CD4-positive, CD25-positive, alpha-beta regulatory T cell (primary cell): ENCODE results near the gene FTCD. TPM values are rescaled to one million over a fixed set of nuclear protein-coding genes. Genes with fewer than 3 reads are reported as not detected.

Experiments used
- ATAC-seq, 2 donors: fragments of 150-1000 bp; cut with Tn5 transposase; one replicate each; pipeline ENCODE4 v1.10.0; 2021; ENCODE audit warnings: low read depth in 2 of 2, moderate number of reproducible peaks in 2 of 2, moderate library complexity in 1 of 2
- DNase-seq, 3 donors: peaks; one replicate each; pipeline versions ENCODE4 v3.0.0 to v3.0.0-alpha.2; 2012 to 2022; ENCODE audit warnings: mixed read lengths in 1 of 3
- H3K27ac ChIP-seq: one replicate; pipeline ENCODE4 v1.7.0; 2013; ENCODE audit warnings: mild to moderate bottlenecking, low read length; ENCODE audit not compliant: insufficient read depth, poor library complexity, severe bottlenecking
- H3K27me3 ChIP-seq: one replicate; pipeline ENCODE4 v1.7.0; 2013; ENCODE audit warnings: low read length; ENCODE audit not compliant: control insufficient read depth, insufficient read depth
- H3K36me3 ChIP-seq: one replicate; pipeline ENCODE4 v1.7.0; 2013; ENCODE audit warnings: mild to moderate bottlenecking, low read length, moderate library complexity; ENCODE audit not compliant: control insufficient read depth, insufficient read depth
- H3K4me1 ChIP-seq: 2 replicates; pipeline ENCODE4 v1.7.0; 2013; ENCODE audit warnings: mild to moderate bottlenecking, low read length; ENCODE audit not compliant: insufficient read depth, control insufficient read depth, poor library complexity, severe bottlenecking
- H3K4me3 ChIP-seq: one replicate; pipeline ENCODE4 v1.7.0; 2013; ENCODE audit warnings: low read depth, mild to moderate bottlenecking, low read length, moderate library complexity
- H3K9me3 ChIP-seq, 2 experiments: 1 replicate in 1 of 2; 2 replicates in 1 of 2; pipeline ENCODE4 v1.7.0; 2013; ENCODE audit warnings: low read length in 2 of 2, mild to moderate bottlenecking in 1 of 2, moderate library complexity in 1 of 2; ENCODE audit not compliant: control insufficient read depth in 2 of 2
- H3K27ac Mint-ChIP-seq, 3 donors: one replicate each; pipeline ENCODE4 v1.8.0; 2020 to 2022; ENCODE audit warnings: mild to moderate bottlenecking in 3 of 3, mixed read lengths in 3 of 3, moderate library complexity in 2 of 3
- H3K27me3 Mint-ChIP-seq: one replicate; pipeline ENCODE4 v1.8.0; 2022; ENCODE audit warnings: mild to moderate bottlenecking, mixed read lengths
- H3K36me3 Mint-ChIP-seq: one replicate; pipeline ENCODE4 v1.8.0; 2020; ENCODE audit warnings: mixed read lengths
- H3K4me1 Mint-ChIP-seq, 4 donors: one replicate each; pipeline ENCODE4 v1.8.0; 2020 to 2022; ENCODE audit warnings: mixed read lengths in 4 of 4, mild to moderate bottlenecking in 1 of 4
- H3K4me3 Mint-ChIP-seq, 4 donors: one replicate each; pipeline ENCODE4 v1.8.0; 2020 to 2022; ENCODE audit warnings: mild to moderate bottlenecking in 4 of 4, mixed read lengths in 4 of 4, moderate library complexity in 3 of 4
- H3K9me3 Mint-ChIP-seq, 7 donors: one replicate each; pipeline ENCODE4 v1.8.0; 2020 to 2022; ENCODE audit warnings: mixed read lengths in 7 of 7, mild to moderate bottlenecking in 3 of 7, moderate library complexity in 2 of 7
- polyA plus RNA-seq, 4 donors: library from polyadenylated mRNA; unstranded; fragments of 300-500 nt; fragmentation: Illumina TruSeq; gene quantifications; one replicate each; pipeline ENCODE4 v1.2.3, GENCODE V29; 2021
- total RNA-seq: library from RNA; stranded (reverse); gene quantifications from one replicate; pipeline ENCODE4 v1.2.3, GENCODE V29; 2022

Gene FTCD
- total and polyA plus RNA-seq, 5 donors from 2014 or later, result 0.38 TPM; not detected in 4

- Mint-ChIP-seq H3K4me3 (no peak overlapping the region), H3K27me3 (peaks cover 12% of the 10 kb centered on the region), H3K36me3 (no peaks in the 10 kb centered on the region), H3K27ac (no peak overlapping the region), H3K4me1 (peaks cover 0 to 5% (median 0%) of the 10 kb centered on the region in 4 donors), H3K9me3 (no peaks in the 10 kb centered on the region)
- Histone ChIP-seq H3K4me3 (no peak overlapping the region), H3K27me3 (no peaks in the 10 kb centered on the region), H3K9me3 (no peaks in the 10 kb centered on the region), H3K36me3 (no peaks in the 10 kb centered on the region), H3K4me1 (no peaks in the 10 kb centered on the region), H3K27ac (no peak overlapping the region)
- ATAC-seq (peak in 1 of 2 donors; percentile 36), DNase-seq (peak in 2 of 3 donors; percentile 11 to 29)
Observed at GRCh38 chr21:46160907-46161632, 5.7 kb upstream of the FTCD start.

- Mint-ChIP-seq H3K9me3 (no peaks in the 10 kb centered on the region), H3K4me1 (peaks cover 0 to 5% (median 0%) of the 10 kb centered on the region in 4 donors), H3K27me3 (peaks cover 12% of the 10 kb centered on the region), H3K27ac (no peak overlapping the region), H3K4me3 (no peak overlapping the region), H3K36me3 (no peaks in the 10 kb centered on the region)
- ATAC-seq (no peak), DNase-seq (no peak)
- Histone ChIP-seq H3K27me3 (no peaks in the 10 kb centered on the region), H3K4me3 (no peak overlapping the region), H3K9me3 (no peaks in the 10 kb centered on the region), H3K4me1 (no peaks in the 10 kb centered on the region), H3K36me3 (no peaks in the 10 kb centered on the region), H3K27ac (no peak overlapping the region)
Observed at GRCh38 chr21:46160657-46160906, 5.2 kb upstream of the FTCD start.

- ATAC-seq, result no peak
- H3K27me3 Mint-ChIP-seq, result peaks cover 12% of the 10 kb centered on the region
Observed at GRCh38 chr21:46159841-46160656, 4.7 kb upstream of the FTCD start.

GRCh38 chr21:46159390-46159789 is 4.0 kb upstream of the FTCD start:
- no peak overlapping the region for H3K4me3 Mint-ChIP-seq
- no peak overlapping the region for H3K27ac Mint-ChIP-seq
- Histone ChIP-seq H3K27ac (no peak overlapping the region), H3K4me3 (no peak overlapping the region), H3K27me3 (no peaks in the 10 kb centered on the region), H3K4me1 (no peaks in the 10 kb centered on the region), H3K9me3 (no peaks in the 10 kb centered on the region), H3K36me3 (no peaks in the 10 kb centered on the region)
- H3K4me1 Mint-ChIP-seq, result peaks cover 0 to 5% (median 0%) of the 10 kb centered on the region in 4 donors
- DNase-seq, result no peak
- H3K9me3 Mint-ChIP-seq, result no peaks in the 10 kb centered on the region
- no peak for ATAC-seq
- peaks cover 12% of the 10 kb centered on the region for H3K27me3 Mint-ChIP-seq
- H3K36me3 Mint-ChIP-seq, result no peaks in the 10 kb centered on the region

More at GRCh38 chr21:46159841-46160656, 4.7 kb upstream of the FTCD start:
- Mint-ChIP-seq H3K4me1 (peaks cover 0 to 5% (median 0%) of the 10 kb centered on the region in 4 donors), H3K27ac (no peak overlapping the region), H3K4me3 (no peak overlapping the region), H3K36me3 (no peaks in the 10 kb centered on the region), H3K9me3 (no peaks in the 10 kb centered on the region)
- no peaks in the 10 kb centered on the region for H3K27me3 ChIP-seq
- DNase-seq, result no peak
- H3K27ac ChIP-seq, result no peak overlapping the region
- H3K4me3 ChIP-seq, result no peak overlapping the region
- no peaks in the 10 kb centered on the region for H3K36me3 ChIP-seq
- no peaks in the 10 kb centered on the region for H3K4me1 ChIP-seq
- H3K9me3 ChIP-seq, result no peaks in the 10 kb centered on the region

GRCh38 chr21:46158666-46159300 is 3.4 kb upstream of the FTCD start:
- peak overlapping the region in 1 of 3 donors; percentile 8 for H3K27ac Mint-ChIP-seq
- H3K27me3 Mint-ChIP-seq, result peaks cover 12% of the 10 kb centered on the region
- no peaks in the 10 kb centered on the region for H3K9me3 Mint-ChIP-seq
- Histone ChIP-seq H3K4me3 (no peak overlapping the region), H3K36me3 (no peaks in the 10 kb centered on the region), H3K4me1 (no peaks in the 10 kb centered on the region), H3K9me3 (no peaks in the 10 kb centered on the region), H3K27ac (no peak overlapping the region), H3K27me3 (no peaks in the 10 kb centered on the region)
- H3K4me3 Mint-ChIP-seq, result no peak overlapping the region
- DNase-seq (no peak), ATAC-seq (no peak)
- peaks cover 0 to 5% (median 0%) of the 10 kb centered on the region in 4 donors for H3K4me1 Mint-ChIP-seq
- H3K36me3 Mint-ChIP-seq, result no peaks in the 10 kb centered on the region

GRCh38 chr21:46157987-46158451 is 2.6 kb upstream of the FTCD start:
- H3K4me1 Mint-ChIP-seq, result peaks cover 0 to under 1% (median 0%) of the 10 kb centered on the region in 4 donors
- no peaks in the 10 kb centered on the region for H3K4me1 ChIP-seq
- H3K9me3 ChIP-seq, result no peaks in the 10 kb centered on the region
- H3K4me3 Mint-ChIP-seq, result no peak overlapping the region
- no peaks in the 10 kb centered on the region for H3K9me3 Mint-ChIP-seq
- DNase-seq (no peak), ATAC-seq (no peak)
- no peak overlapping the region for H3K27ac ChIP-seq
- no peak overlapping the region for H3K4me3 ChIP-seq
- H3K36me3 Mint-ChIP-seq, result no peaks in the 10 kb centered on the region
- peaks cover 5% of the 10 kb centered on the region for H3K27me3 Mint-ChIP-seq
- no peaks in the 10 kb centered on the region for H3K36me3 ChIP-seq
- H3K27ac Mint-ChIP-seq, result peak overlapping the region in 1 of 3 donors; percentile 8
- no peaks in the 10 kb centered on the region for H3K27me3 ChIP-seq

GRCh38 chr21:46157396-46157986 is 2.1 kb upstream of the FTCD start:
- Histone ChIP-seq H3K27ac (no peak overlapping the region), H3K27me3 (no peaks in the 10 kb centered on the region), H3K9me3 (no peaks in the 10 kb centered on the region), H3K4me3 (no peak overlapping the region), H3K36me3 (no peaks in the 10 kb centered on the region), H3K4me1 (no peaks in the 10 kb centered on the region)
- Mint-ChIP-seq H3K27ac (peak overlapping the region in 1 of 3 donors; percentile 85), H3K27me3 (peaks cover 4% of the 10 kb centered on the region), H3K9me3 (no peaks in the 10 kb centered on the region), H3K4me3 (no peak overlapping the region), H3K4me1 (peaks cover 0 to 2% (median 0%) of the 10 kb centered on the region in 4 donors), H3K36me3 (no peaks in the 10 kb centered on the region)
- no peak for ATAC-seq
- DNase-seq, result no peak
